Measurements from ENCODE around the gene CHD9.

GRCh38 chr16:53219795-53220454, 165.1 kb downstream of the CHD9 start:
- TF ChIP-seq CTCF (conservative IDR thresholded peaks at IDR 0.05) (no peak), EZH2 (IDR thresholded peaks at IDR 0.05; ENCODE audit: low read depth) (no peak)

All from PC-9 (cell line).